DOHH2 (cell line): ENCODE measurements around the gene CFAP107.

Experiments used
- H3F3A ChIP-seq: fragments of 200-600 bp; sonication (generic), shearing (Covaris generic); 2 replicates; pipeline ENCODE4 v1.6.0; 2016; ENCODE audit warnings: antibody characterized with exemption, mild to moderate bottlenecking; ENCODE audit not compliant: control insufficient read depth, insufficient read depth
- H3K27ac ChIP-seq: fragments of 200-600 bp; sonication (generic); 2 replicates; pipeline ENCODE4 v1.5.1; 2014; ENCODE audit warnings: low read depth, mild to moderate bottlenecking, low read length, moderate library complexity
- H3K27me3 ChIP-seq: fragments of 200-600 bp; sonication (generic); 2 replicates; pipeline ENCODE4 v1.6.1; 2014; ENCODE audit warnings: mild to moderate bottlenecking, low read length, mixed read lengths; ENCODE audit not compliant: control insufficient read depth
- H3K36me3 ChIP-seq: fragments of 200-600 bp; sonication (generic); 2 replicates; pipeline ENCODE4 v1.6.1; 2014; ENCODE audit warnings: mild to moderate bottlenecking, low read length, moderate library complexity, mixed read lengths; ENCODE audit not compliant: control insufficient read depth
- H3K4me1 ChIP-seq: fragments of 200-600 bp; sonication (generic); 2 replicates; pipeline ENCODE4 v1.6.1; 2014; ENCODE audit warnings: mild to moderate bottlenecking, low read length, mixed read lengths; ENCODE audit not compliant: control insufficient read depth
- H3K4me2 ChIP-seq: fragments of 200-600 bp; sonication (generic); 2 replicates; pipeline ENCODE4 v1.6.0; 2014; ENCODE audit warnings: mild to moderate bottlenecking, low read length, moderate library complexity
- H3K4me3 ChIP-seq: fragments of 200-600 bp; sonication (generic); 2 replicates; pipeline ENCODE4 v1.5.1; 2014; ENCODE audit warnings: mild to moderate bottlenecking, low read length, mixed read lengths
- H3K79me2 ChIP-seq: fragments of 200-600 bp; sonication (generic); 2 replicates; pipeline ENCODE4 v1.6.1; 2014; ENCODE audit warnings: mild to moderate bottlenecking, low read length, mixed read lengths; ENCODE audit not compliant: control insufficient read depth
- H3K9me2 ChIP-seq: fragments of 200-600 bp; sonication (generic); replicated peaks from 2 replicates; pipeline ENCODE4 v1.6.1; 2014; ENCODE audit warnings: mild to moderate bottlenecking, low read length, mixed read lengths; ENCODE audit not compliant: control insufficient read depth
- H3K9me3 ChIP-seq: fragments of 200-600 bp; sonication (generic); 2 replicates; pipeline ENCODE4 v1.6.1; 2014; ENCODE audit warnings: antibody characterized with exemption, low read length, mixed read lengths; ENCODE audit not compliant: control insufficient read depth, insufficient read depth
- H4K20me1 ChIP-seq: fragments of 200-600 bp; sonication (generic); 2 replicates; pipeline ENCODE4 v1.6.0; 2014; ENCODE audit warnings: low read depth, mild to moderate bottlenecking, antibody characterized with exemption, low read length, moderate library complexity; ENCODE audit not compliant: control insufficient read depth, insufficient read depth
- EZH2phosphoT487 ChIP-seq: fragments of 200-600 bp; sonication (generic); IDR thresholded peaks from 2 replicates; pipeline ENCODE4 v1.6.1; 2017; ENCODE audit warnings: borderline replicate concordance, mild to moderate bottlenecking, antibody characterized with exemption, low read length, moderate library complexity, mixed read lengths
- TF ChIP-seq, protein P1 (sequence below): fragments of 200-600 bp; sonication (generic); IDR thresholded peaks from one replicate; pipeline ENCODE4 v1.5.1; 2014; ENCODE audit warnings: antibody characterized with exemption, mild to moderate bottlenecking, low read depth, low read length; ENCODE audit not compliant: poor library complexity, severe bottlenecking

The CFAP107 gene

GRCh38 chr1:12748778-12749355 lies 2.9 kb downstream of the CFAP107 start:
- Histone ChIP-seq H4K20me1 (no peaks in the 10 kb centered on the region), H3K4me3 (no peak overlapping the region), H3K9me3 (no peaks in the 10 kb centered on the region), H3K27ac (no peak overlapping the region), H3K9me2 (no peaks in the 10 kb centered on the region), H3K79me2 (no peaks in the 10 kb centered on the region), H3K36me3 (no peaks in the 10 kb centered on the region), H3K27me3 (no peaks in the 10 kb centered on the region), H3K4me2 (no peak overlapping the region), H3F3A (no peaks in the 10 kb centered on the region), H3K4me1 (no peaks in the 10 kb centered on the region)
- no peak for TF ChIP-seq EZH2phosphoT487
- TF ChIP-seq, protein P1, sequence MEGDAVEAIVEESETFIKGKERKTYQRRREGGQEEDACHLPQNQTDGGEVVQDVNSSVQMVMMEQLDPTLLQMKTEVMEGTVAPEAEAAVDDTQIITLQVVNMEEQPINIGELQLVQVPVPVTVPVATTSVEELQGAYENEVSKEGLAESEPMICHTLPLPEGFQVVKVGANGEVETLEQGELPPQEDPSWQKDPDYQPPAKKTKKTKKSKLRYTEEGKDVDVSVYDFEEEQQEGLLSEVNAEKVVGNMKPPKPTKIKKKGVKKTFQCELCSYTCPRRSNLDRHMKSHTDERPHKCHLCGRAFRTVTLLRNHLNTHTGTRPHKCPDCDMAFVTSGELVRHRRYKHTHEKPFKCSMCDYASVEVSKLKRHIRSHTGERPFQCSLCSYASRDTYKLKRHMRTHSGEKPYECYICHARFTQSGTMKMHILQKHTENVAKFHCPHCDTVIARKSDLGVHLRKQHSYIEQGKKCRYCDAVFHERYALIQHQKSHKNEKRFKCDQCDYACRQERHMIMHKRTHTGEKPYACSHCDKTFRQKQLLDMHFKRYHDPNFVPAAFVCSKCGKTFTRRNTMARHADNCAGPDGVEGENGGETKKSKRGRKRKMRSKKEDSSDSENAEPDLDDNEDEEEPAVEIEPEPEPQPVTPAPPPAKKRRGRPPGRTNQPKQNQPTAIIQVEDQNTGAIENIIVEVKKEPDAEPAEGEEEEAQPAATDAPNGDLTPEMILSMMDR = no peak

- no peak overlapping the region for H3K4me2 ChIP-seq
- H3K4me3 ChIP-seq = no peak overlapping the region
- no peaks in the 10 kb centered on the region for H3K36me3 ChIP-seq
- H3K9me3 ChIP-seq = no peaks in the 10 kb centered on the region
- no peak overlapping the region for H3K27ac ChIP-seq
- no peaks in the 10 kb centered on the region for H3K9me2 ChIP-seq
- no peaks in the 10 kb centered on the region for H3K27me3 ChIP-seq
- TF ChIP-seq EZH2phosphoT487 = no peak
- TF ChIP-seq, protein P1 = no peak
- no peaks in the 10 kb centered on the region for H3F3A ChIP-seq
- no peaks in the 10 kb centered on the region for H3K79me2 ChIP-seq
- H4K20me1 ChIP-seq = no peaks in the 10 kb centered on the region
- no peaks in the 10 kb centered on the region for H3K4me1 ChIP-seq
Observed at GRCh38 chr1:12754738-12755137, 8.7 kb downstream of the CFAP107 start.

DNA sequence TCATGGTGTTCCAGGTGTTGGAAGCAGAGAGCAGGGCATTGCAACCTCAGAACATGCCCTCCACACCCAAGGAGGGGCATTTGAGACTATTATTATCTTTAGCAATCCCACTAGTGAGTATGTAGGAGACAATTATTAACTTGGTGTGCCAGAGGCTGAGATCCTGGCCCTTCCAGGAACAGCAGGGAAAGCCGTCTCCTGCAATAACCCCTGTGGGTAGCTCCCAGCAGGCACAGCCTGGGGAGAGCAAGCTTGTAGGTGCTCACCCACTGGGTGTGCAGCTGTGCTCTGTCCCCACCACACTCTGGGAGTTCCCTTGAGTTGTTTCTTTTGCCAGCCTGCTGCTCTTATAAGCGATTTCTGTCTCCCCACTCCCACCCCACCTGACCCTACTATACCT lies 10.3 kb downstream of the CFAP107 start:
- H3K9me3 ChIP-seq = no peaks in the 10 kb centered on the region
- no peaks in the 10 kb centered on the region for H4K20me1 ChIP-seq
- H3K9me2 ChIP-seq = no peaks in the 10 kb centered on the region
- no peaks in the 10 kb centered on the region for H3K4me1 ChIP-seq
- no peak overlapping the region for H3K4me2 ChIP-seq
- no peaks in the 10 kb centered on the region for H3K79me2 ChIP-seq
- no peak overlapping the region for H3K4me3 ChIP-seq
- TF ChIP-seq, protein P1 = no peak
- TF ChIP-seq EZH2phosphoT487 = no peak
- H3K27me3 ChIP-seq = no peaks in the 10 kb centered on the region
- H3K27ac ChIP-seq = no peak overlapping the region
- H3K36me3 ChIP-seq = no peaks in the 10 kb centered on the region
- H3F3A ChIP-seq = no peaks in the 10 kb centered on the region
